ENCODE data around the gene DYTN.

The DYTN gene

DNA sequence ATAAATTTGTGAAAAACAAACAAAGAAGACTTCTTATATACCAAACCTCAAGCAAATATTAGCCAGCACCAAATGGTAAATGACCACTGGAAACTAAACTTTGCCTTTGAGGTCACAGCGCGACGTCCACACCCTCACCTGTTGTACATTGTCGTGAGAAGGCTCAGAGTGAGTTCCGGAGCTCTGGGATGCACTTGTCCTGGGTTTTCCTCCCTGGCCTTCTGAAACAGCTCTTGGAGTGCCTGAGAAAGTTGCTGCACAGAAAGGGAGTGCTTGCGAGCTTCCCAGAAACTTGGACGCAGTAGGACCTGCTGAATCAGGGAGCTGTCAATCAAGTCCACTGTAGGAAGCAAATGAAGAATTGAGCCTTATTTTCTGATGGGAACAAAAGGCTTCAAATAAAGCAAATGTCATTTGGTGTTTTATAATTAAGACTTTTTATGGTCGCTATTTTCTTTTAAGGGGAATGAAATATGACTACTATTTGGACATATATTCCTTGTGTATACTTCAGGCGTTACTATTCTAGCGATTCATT is 11.0 kb downstream of the DYTN start:
- H3K27me3 ChIP-seq, result peaks cover 4% of the 10 kb centered on the region; the same call in 1 of the 2 replicates
- H3K9me3 ChIP-seq, result no peaks in the 10 kb centered on the region
- no peak for DNase-seq
- TF ChIP-seq, protein P1, sequence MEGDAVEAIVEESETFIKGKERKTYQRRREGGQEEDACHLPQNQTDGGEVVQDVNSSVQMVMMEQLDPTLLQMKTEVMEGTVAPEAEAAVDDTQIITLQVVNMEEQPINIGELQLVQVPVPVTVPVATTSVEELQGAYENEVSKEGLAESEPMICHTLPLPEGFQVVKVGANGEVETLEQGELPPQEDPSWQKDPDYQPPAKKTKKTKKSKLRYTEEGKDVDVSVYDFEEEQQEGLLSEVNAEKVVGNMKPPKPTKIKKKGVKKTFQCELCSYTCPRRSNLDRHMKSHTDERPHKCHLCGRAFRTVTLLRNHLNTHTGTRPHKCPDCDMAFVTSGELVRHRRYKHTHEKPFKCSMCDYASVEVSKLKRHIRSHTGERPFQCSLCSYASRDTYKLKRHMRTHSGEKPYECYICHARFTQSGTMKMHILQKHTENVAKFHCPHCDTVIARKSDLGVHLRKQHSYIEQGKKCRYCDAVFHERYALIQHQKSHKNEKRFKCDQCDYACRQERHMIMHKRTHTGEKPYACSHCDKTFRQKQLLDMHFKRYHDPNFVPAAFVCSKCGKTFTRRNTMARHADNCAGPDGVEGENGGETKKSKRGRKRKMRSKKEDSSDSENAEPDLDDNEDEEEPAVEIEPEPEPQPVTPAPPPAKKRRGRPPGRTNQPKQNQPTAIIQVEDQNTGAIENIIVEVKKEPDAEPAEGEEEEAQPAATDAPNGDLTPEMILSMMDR (IDR thresholded peaks at IDR 0.05; ENCODE audit: low read depth, low read length), result no peak
- no peaks in the 10 kb centered on the region for H3K4me1 ChIP-seq
- no peak overlapping the region for H3K4me3 ChIP-seq (ENCODE audit: low read depth, low read length)
- H3K36me3 ChIP-seq, result no peaks in the 10 kb centered on the region

DNA sequence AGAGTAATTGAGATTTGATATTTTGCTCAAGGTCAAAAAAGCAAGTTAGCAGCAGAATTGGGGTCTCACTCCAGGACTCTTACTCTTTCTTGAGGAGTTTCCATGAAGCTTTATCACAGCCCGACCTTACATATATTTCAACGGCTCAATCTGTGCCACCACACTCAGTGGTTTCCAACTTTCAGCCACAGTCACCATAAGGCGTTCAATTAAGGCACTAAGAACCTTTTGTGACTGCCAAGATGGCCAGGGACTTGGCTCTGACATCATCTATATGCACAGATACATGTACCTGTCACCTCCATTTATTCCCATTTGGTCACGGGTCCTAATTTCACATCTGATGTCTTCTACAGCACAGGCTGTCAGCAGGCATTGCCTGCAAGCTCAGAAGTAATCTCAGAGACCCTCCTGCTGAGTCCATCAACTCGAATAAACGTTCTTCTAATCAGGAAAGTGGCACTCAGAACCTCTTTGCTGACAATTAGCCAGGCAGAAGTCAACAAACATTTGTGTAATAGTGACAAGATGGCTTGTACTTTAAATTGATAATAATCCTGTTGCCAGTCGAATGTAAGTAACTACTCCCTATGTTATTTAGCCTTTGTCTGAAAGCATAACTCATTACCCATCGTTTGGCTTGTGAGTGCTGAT is 16.1 kb downstream of the DYTN start:
- Histone ChIP-seq H3K36me3 (no peaks in the 10 kb centered on the region), H3K27me3 (0 out of 2 replicates have a peak, but pooled peaks cover 4% of the 10 kb centered on the region), H3K9me3 (no peaks in the 10 kb centered on the region), H3K4me1 (no peaks in the 10 kb centered on the region), H3K4me3 (ENCODE audit: low read depth, low read length) (no peak overlapping the region)
- no peak for DNase-seq
- TF ChIP-seq, protein P1 (IDR thresholded peaks at IDR 0.05; ENCODE audit: low read depth, low read length), result no peak

DNA sequence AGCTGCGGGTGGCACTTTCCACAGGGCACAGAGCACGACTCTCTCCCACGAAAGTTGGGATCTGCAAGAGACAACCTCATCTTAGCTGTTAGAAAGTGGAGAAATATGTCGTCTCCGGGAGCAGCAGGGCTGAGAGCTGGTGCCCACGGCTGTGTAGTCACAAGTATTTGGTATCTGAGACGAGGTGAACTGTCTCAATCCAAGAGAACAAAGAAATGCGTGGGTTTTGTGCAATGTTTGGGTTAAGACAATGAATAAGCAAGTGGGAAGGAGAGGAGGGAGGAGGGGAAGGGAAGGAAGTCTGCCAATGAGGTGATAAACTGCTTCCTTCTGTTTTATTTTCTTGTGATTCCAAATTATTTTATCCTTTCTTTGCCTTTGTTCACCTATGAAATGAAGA is 18.0 kb downstream of the DYTN start:
- Histone ChIP-seq H3K4me1 (no peaks in the 10 kb centered on the region), H3K4me3 (ENCODE audit: low read depth, low read length) (no peak overlapping the region), H3K36me3 (no peaks in the 10 kb centered on the region), H3K27me3 (no peaks in the 10 kb centered on the region), H3K9me3 (no peaks in the 10 kb centered on the region)
- no peak for DNase-seq
- TF ChIP-seq, protein P1 (IDR thresholded peaks at IDR 0.05; ENCODE audit: low read depth, low read length), result no peak

DNA sequence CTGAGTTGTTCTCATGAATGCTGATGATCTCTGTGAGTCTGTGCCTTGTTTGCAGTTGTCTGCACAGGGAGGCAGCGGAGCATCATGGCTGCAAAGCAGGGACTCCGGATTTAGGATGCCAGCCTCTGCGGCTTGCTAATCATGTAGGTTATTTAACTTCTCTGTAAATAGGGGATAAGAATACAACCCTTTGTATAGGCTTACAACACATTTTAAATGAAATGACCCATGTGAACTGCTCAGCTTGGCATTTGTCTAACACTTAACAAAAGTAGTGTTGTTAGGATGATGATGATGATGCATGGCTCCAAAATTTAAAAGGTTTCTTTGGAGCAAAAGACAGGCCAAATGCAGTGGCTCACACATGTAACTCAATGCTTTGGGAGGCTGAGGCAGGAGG is 19.4 kb downstream of the DYTN start:
- TF ChIP-seq, protein P1 (IDR thresholded peaks at IDR 0.05; ENCODE audit: low read depth, low read length), result no peak

DNA sequence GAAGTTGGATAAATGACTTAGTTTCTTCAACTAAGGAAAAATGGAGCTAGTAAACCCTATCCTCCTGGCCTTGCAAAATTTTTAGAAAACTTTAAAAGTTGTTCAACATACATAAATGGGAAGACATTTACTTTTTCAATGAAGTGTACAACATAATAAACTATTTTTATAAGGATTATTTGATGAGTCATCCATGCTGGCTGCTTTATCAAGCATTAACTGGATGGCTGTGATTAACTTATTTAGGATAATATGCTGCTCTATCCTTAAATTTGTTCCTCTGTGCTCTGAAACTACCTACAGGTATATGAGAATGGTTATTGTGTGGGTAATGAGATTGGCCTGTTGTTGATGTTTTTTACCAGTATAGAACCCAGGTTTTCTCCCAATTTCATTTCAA is 21.3 kb downstream of the DYTN start:
- Histone ChIP-seq H3K4me1 (no peaks in the 10 kb centered on the region), H3K9me3 (no peaks in the 10 kb centered on the region), H3K4me3 (ENCODE audit: low read depth, low read length) (no peak overlapping the region), H3K27me3 (no peaks in the 10 kb centered on the region), H3K36me3 (no peaks in the 10 kb centered on the region)
- no peak for DNase-seq
- TF ChIP-seq, protein P1 (IDR thresholded peaks at IDR 0.05; ENCODE audit: low read depth, low read length), result no peak

More for the DNA sequence above, 19.4 kb downstream of the DYTN start:
- Histone ChIP-seq H3K4me1 (no peaks in the 10 kb centered on the region), H3K9me3 (no peaks in the 10 kb centered on the region), H3K27me3 (no peaks in the 10 kb centered on the region), H3K36me3 (no peaks in the 10 kb centered on the region), H3K4me3 (ENCODE audit: low read depth, low read length) (no peak overlapping the region)
- no peak for DNase-seq

DNA sequence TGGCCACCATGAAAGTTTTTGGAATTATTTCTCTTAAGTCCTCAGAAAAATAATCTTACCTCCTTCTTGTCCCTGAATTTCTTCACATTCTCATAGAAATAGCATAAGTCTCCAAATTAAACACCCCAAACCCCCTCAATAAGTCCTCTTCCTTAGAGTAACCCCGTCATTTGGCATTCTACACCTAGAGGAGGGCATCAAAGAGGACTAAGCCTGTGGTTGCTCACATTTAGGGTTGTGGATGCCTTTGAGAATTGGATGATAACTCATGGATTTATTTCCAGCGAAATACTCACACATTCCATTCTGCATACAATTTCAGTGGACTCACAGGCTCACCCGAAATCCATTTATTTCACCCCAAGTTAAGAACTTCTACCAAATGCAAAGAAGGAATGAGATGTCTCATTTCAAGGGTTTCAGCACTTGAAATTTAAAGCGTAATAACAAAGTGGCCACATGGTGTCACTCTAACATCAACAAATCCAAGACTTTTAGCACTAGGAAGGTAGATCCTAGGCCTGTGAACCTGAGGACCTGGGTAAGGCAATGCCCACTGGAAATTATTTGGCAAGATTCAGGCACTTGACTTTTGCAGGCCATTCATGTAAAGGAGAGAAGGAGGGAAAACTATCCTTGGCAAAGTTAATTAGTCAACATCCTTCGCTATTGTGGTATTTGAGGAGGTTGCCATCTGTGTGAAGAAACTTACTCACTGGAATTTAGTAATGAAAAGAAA is 24.6 kb downstream of the DYTN start:
- Histone ChIP-seq H3K4me3 (ENCODE audit: low read depth, low read length) (no peak overlapping the region), H3K36me3 (no peaks in the 10 kb centered on the region), H3K27me3 (no peaks in the 10 kb centered on the region), H3K4me1 (no peaks in the 10 kb centered on the region), H3K9me3 (no peaks in the 10 kb centered on the region)
- peak; percentile 47 for DNase-seq
- TF ChIP-seq, protein P1 (IDR thresholded peaks at IDR 0.05; ENCODE audit: low read depth, low read length), result peak; percentile 73

Measured in BE2C (cell line).